ENCODE results near the gene MBP. TPM values are rescaled to one million over a fixed set of nuclear protein-coding genes. Genes with fewer than 3 reads are reported as not detected.

MBP gene
- total RNA-seq, 1 donor from 2014 or later, result 92.7 TPM

GRCh38 chr18:76956648-76957047 is 175.9 kb downstream of the MBP start:
- DNase-seq, result no peak
- no peak for ATAC-seq (ENCODE audit: low read depth)
- Mint-ChIP-seq H3K27ac (peak overlapping the region; percentile 25), H3K4me3 (no peak overlapping the region), H3K4me1 (peaks cover 2% of the 10 kb centered on the region), H3K36me3 (ENCODE audit: low read depth) (peaks cover 87% of the 10 kb centered on the region), H3K27me3 (no peaks in the 10 kb centered on the region), H3K9me3 (no peaks in the 10 kb centered on the region)
- intact Hi-C loops (cut with micrococcal nuclease), result no loop called here
- ChIA-PET POLR2A (no interaction called here), CTCF (no interaction called here)
- TF ChIP-seq CTCF (IDR thresholded peaks at IDR 0.05), result no peak

DNA sequence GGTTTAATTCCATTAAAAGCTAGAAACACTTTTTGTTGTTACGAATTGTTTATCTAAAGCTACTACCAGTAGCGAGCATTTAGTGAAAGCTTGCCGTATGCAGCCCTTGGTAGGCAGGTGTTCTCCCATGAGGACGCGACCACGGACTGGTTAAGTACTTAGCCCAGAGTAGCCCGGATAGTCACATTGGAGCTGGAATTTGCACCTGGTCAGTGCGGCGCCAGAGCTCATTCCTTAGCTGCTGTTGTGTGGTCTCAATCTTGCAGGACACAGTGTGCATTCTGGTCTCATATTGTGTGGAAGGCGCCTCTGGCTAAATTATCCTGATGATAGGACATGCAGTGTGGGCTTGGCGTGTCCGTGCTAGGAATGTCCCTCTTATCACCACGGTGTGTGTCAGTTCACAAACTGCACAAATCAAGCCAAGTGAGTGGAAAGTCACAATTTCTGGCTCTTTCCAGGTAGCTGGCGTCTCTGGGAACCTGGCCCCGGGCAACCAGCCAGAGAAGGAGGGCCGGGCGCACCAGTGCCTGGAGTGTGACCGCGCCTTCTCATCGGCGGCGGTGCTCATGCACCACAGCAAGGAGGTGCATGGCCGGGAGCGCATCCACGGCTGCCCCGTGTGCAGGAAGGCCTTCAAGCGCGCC is 176.9 kb downstream of the MBP start:
- POLR2A ChIA-PET, result no interaction called here
- intact Hi-C loops (cut with micrococcal nuclease), result no loop called here
- H3K27me3 Mint-ChIP-seq, result no peaks in the 10 kb centered on the region
- ATAC-seq (ENCODE audit: low read depth) (no peak), DNase-seq (no peak)
- CTCF ChIA-PET, result interaction anchor here (0.6 kb wide), 1 partner anchor 34 kb away, joined by 4 read pairs; no protein-coding TSS in a partner anchor
- no peak overlapping the region for H3K4me3 Mint-ChIP-seq
- no peak for TF ChIP-seq CTCF (IDR thresholded peaks at IDR 0.05)
- peaks cover 86% of the 10 kb centered on the region for H3K36me3 Mint-ChIP-seq (ENCODE audit: low read depth)
- H3K27ac Mint-ChIP-seq, result no peak overlapping the region
- no peaks in the 10 kb centered on the region for H3K9me3 Mint-ChIP-seq
- peaks cover 2% of the 10 kb centered on the region for H3K4me1 Mint-ChIP-seq

GRCh38 chr18:76953583-76954233 is 178.9 kb downstream of the MBP start:
- Mint-ChIP-seq H3K36me3 (ENCODE audit: low read depth) (peaks cover 85% of the 10 kb centered on the region), H3K4me3 (no peak overlapping the region), H3K27ac (no peak overlapping the region), H3K27me3 (no peaks in the 10 kb centered on the region), H3K9me3 (no peaks in the 10 kb centered on the region), H3K4me1 (peaks cover 2% of the 10 kb centered on the region)
- CTCF ChIA-PET, result no interaction called here
- DNase-seq, result no peak
- no peak for ATAC-seq (ENCODE audit: low read depth)
- POLR2A ChIA-PET, result interaction anchor here (1.0 kb wide), 1 partner anchor 10 kb away, joined by 4 read pairs; no protein-coding TSS in a partner anchor
- no peak for TF ChIP-seq CTCF (IDR thresholded peaks at IDR 0.05)
- intact Hi-C loops (cut with micrococcal nuclease), result no loop called here

- DNase-seq (no peak), ATAC-seq (ENCODE audit: low read depth) (no peak)
- peaks cover 86% of the 10 kb centered on the region for H3K36me3 Mint-ChIP-seq (ENCODE audit: low read depth)
- intact Hi-C loops (cut with micrococcal nuclease), result no loop called here
- CTCF ChIA-PET, result no interaction called here
- no peak overlapping the region for H3K27ac Mint-ChIP-seq
- H3K9me3 Mint-ChIP-seq, result no peaks in the 10 kb centered on the region
- no peaks in the 10 kb centered on the region for H3K27me3 Mint-ChIP-seq
- peaks cover 2% of the 10 kb centered on the region for H3K4me1 Mint-ChIP-seq
- no peak for TF ChIP-seq CTCF (IDR thresholded peaks at IDR 0.05)
- no peak overlapping the region for H3K4me3 Mint-ChIP-seq
- POLR2A ChIA-PET, result interaction anchor here (1.0 kb wide), 1 partner anchor 10 kb away, joined by 4 read pairs; no protein-coding TSS in a partner anchor
Measured at GRCh38 chr18:76953156-76953555, 179.4 kb downstream of the MBP start.

- ATAC-seq (ENCODE audit: low read depth), result no peak
- peaks cover 86% of the 10 kb centered on the region for H3K36me3 Mint-ChIP-seq (ENCODE audit: low read depth)
Measured at GRCh38 chr18:76952747-76953146, 179.8 kb downstream of the MBP start.

More at GRCh38 chr18:76952747-76953146, 179.8 kb downstream of the MBP start:
- H3K9me3 Mint-ChIP-seq, result no peaks in the 10 kb centered on the region
- H3K27ac Mint-ChIP-seq, result no peak overlapping the region
- ChIA-PET POLR2A (interaction anchor here (1.0 kb wide), 1 partner anchor 11 kb away, joined by 4 read pairs; no protein-coding TSS in a partner anchor), CTCF (no interaction called here)
- no peak overlapping the region for H3K4me3 Mint-ChIP-seq
- DNase-seq, result no peak
- H3K27me3 Mint-ChIP-seq, result no peaks in the 10 kb centered on the region
- intact Hi-C loops (cut with micrococcal nuclease), result no loop called here
- H3K4me1 Mint-ChIP-seq, result peaks cover 2% of the 10 kb centered on the region
- no peak for TF ChIP-seq CTCF (IDR thresholded peaks at IDR 0.05)
